ENCODE data around the gene HAAO. TPM values are rescaled to one million over a fixed set of nuclear protein-coding genes. Genes with fewer than 3 reads are reported as not detected.

HAAO gene
- total and polyA plus RNA-seq, 2 of the 13 experiments (the other 11 are each of a cell fraction or from before 2014, with no cell fraction given), result 36.1 to 42.7 TPM

- TF ChIP-seq ZNF333 (CRISPR knock-in tag; IDR thresholded peaks at IDR 0.05; ENCODE audit: borderline replicate concordance), result peak; percentile 92
- TF ChIP-seq ZNF549 (CRISPR knock-in tag; IDR thresholded peaks at IDR 0.05), result peak; percentile 93
- peak; percentile 98 for TF ChIP-seq ZNF33B (CRISPR knock-in tag; IDR thresholded peaks at IDR 0.05)
- TF ChIP-seq TEAD3 (CRISPR knock-in tag; optimal IDR thresholded peaks at IDR 0.05; ENCODE audit: borderline replicate concordance), result peak; percentile 84
- TF ChIP-seq NR2F1 (CRISPR knock-in tag; IDR thresholded peaks at IDR 0.05), result peak; percentile 87 to 92
- no peak for TF ChIP-seq ADNP (CRISPR knock-in tag; IDR thresholded peaks at IDR 0.05)
- peak; percentile 95 for TF ChIP-seq ZNF567 (CRISPR knock-in tag; IDR thresholded peaks at IDR 0.05; ENCODE audit: borderline replicate concordance)
- no peak for TF ChIP-seq MBD4 (IDR thresholded peaks at IDR 0.05; ENCODE audit: borderline replicate concordance, low read length)
- peak; percentile 68 for TF ChIP-seq ZNF501 (CRISPR knock-in tag; IDR thresholded peaks at IDR 0.05)
- TF ChIP-seq USF2 (IDR thresholded peaks at IDR 0.05; ENCODE audit: low read depth, low read length), result 0 out of 2 replicates have a peak, but pooled peaks have one; percentile 11
- peak; percentile 73; the same call in 1 of the 2 replicates for TF ChIP-seq USF2 (CRISPR knock-in tag; IDR thresholded peaks at IDR 0.05; ENCODE audit: borderline replicate concordance)
- TF ChIP-seq FOXP1 (IDR thresholded peaks at IDR 0.05), result no peak
- peak; percentile 69 for TF ChIP-seq FOXP1 (CRISPR knock-in tag; IDR thresholded peaks at IDR 0.05)
- TF ChIP-seq EED (CRISPR knock-in tag; IDR thresholded peaks at IDR 0.05), result peak; percentile 98
- TF ChIP-seq ZNF503 (CRISPR knock-in tag; IDR thresholded peaks at IDR 0.05), result peak; percentile 97
- peak; percentile 99 for TF ChIP-seq KDM3A (CRISPR knock-in tag; IDR thresholded peaks at IDR 0.05; ENCODE audit: low read depth)
- TF ChIP-seq ZBED4 (CRISPR knock-in tag; IDR thresholded peaks at IDR 0.05; ENCODE audit: borderline replicate concordance), result peak; percentile 96
- TF ChIP-seq BCL6 (CRISPR knock-in tag; IDR thresholded peaks at IDR 0.05), result peak; percentile 87
- TF ChIP-seq ZFP36L2 (CRISPR knock-in tag; IDR thresholded peaks at IDR 0.05), result 0 out of 2 replicates have a peak, but pooled peaks have one; percentile 85
- peak; percentile 98 for TF ChIP-seq ZNF816 (CRISPR knock-in tag; IDR thresholded peaks at IDR 0.05; ENCODE audit: borderline replicate concordance)
Measured at GRCh38 chr2:42792583-42793333, at the start of gene HAAO (continued).
